Measurements from ENCODE around the gene MFSD6. TPM values are rescaled to one million over a fixed set of nuclear protein-coding genes. Genes with fewer than 3 reads are reported as not detected.
"Not testable (repeated sequence)": the region's sequence is repeated elsewhere in the genome, so short reads cannot be mapped to it uniquely, and the experiment has no call there.

The MFSD6 gene
- total RNA-seq, 1 donor from 2014 or later, result 0.37 TPM

GRCh38 chr2:190490502-190490901 is 82.3 kb downstream of the MFSD6 start:
- H3K4me3 Mint-ChIP-seq, result no peak overlapping the region
- no peaks in the 10 kb centered on the region for H3K27me3 Mint-ChIP-seq (ENCODE audit: insufficient read depth, low read depth)
- Histone ChIP-seq H4K20me1 (ENCODE audit: low read depth) (no peaks in the 10 kb centered on the region), H3K27me3 (no peaks in the 10 kb centered on the region), H3K9me3 (ENCODE audit: low read depth) (no peaks in the 10 kb centered on the region), H3K4me1 (peaks cover 15% of the 10 kb centered on the region), H3K79me2 (ENCODE audit: low read depth) (no peaks in the 10 kb centered on the region), H3F3A (ENCODE audit: low read depth) (no peaks in the 10 kb centered on the region), H3K4me3 (no peak overlapping the region), H3K27ac (no peak overlapping the region), H3K4me2 (no peak overlapping the region), H2AFZ (replicated peaks) (no peak overlapping the region), H3K36me3 (no peaks in the 10 kb centered on the region), H3K9ac (no peak overlapping the region)
- DNase-seq (ENCODE audit: low spot score), result no peak
- H3K27ac Mint-ChIP-seq, result no peak overlapping the region
- TF ChIP-seq EZH2phosphoT487 (IDR thresholded peaks at IDR 0.05) (no peak), EZH2 (IDR thresholded peaks at IDR 0.05) (no peak), CTCF (IDR thresholded peaks at IDR 0.05) (no peak)
- peaks cover 3% of the 10 kb centered on the region for H3K36me3 Mint-ChIP-seq
- peaks cover 18% of the 10 kb centered on the region for H3K4me1 Mint-ChIP-seq
- H3K9me3 Mint-ChIP-seq, result peaks cover 10% of the 10 kb centered on the region

GRCh38 chr2:190493095-190493494 is 84.9 kb downstream of the MFSD6 start:
- no peak overlapping the region for H3K4me2 ChIP-seq
- no peak overlapping the region for H3K9ac ChIP-seq
- peaks cover 10% of the 10 kb centered on the region for H3K9me3 Mint-ChIP-seq
- TF ChIP-seq EZH2phosphoT487 (IDR thresholded peaks at IDR 0.05) (no peak), EZH2 (IDR thresholded peaks at IDR 0.05) (no peak), CTCF (IDR thresholded peaks at IDR 0.05) (no peak)
- no peak overlapping the region for H3K4me3 ChIP-seq
- peaks cover 23% of the 10 kb centered on the region for H3K4me1 Mint-ChIP-seq
- peaks cover 3% of the 10 kb centered on the region for H3K36me3 Mint-ChIP-seq
- H3K27ac ChIP-seq, result no peak overlapping the region
- no peaks in the 10 kb centered on the region for H3K36me3 ChIP-seq
- H3K27ac Mint-ChIP-seq, result no peak overlapping the region
- peaks cover 15% of the 10 kb centered on the region for H3K4me1 ChIP-seq
- no peak for DNase-seq (ENCODE audit: low spot score)
- H3K9me3 ChIP-seq (ENCODE audit: low read depth), result no peaks in the 10 kb centered on the region
- no peaks in the 10 kb centered on the region for H3K27me3 Mint-ChIP-seq (ENCODE audit: insufficient read depth, low read depth)
- no peaks in the 10 kb centered on the region for H4K20me1 ChIP-seq (ENCODE audit: low read depth)
- H3K27me3 ChIP-seq, result no peaks in the 10 kb centered on the region
- H3K4me3 Mint-ChIP-seq, result no peak overlapping the region
- no peak overlapping the region for H2AFZ ChIP-seq (replicated peaks)
- H3K79me2 ChIP-seq (ENCODE audit: low read depth), result no peaks in the 10 kb centered on the region
- no peaks in the 10 kb centered on the region for H3F3A ChIP-seq (ENCODE audit: low read depth)

GRCh38 chr2:190494600-190495227 is 86.6 kb downstream of the MFSD6 start:
- not testable (repeated sequence) for H3F3A ChIP-seq (ENCODE audit: low read depth); H3K27ac Mint-ChIP-seq; H2AFZ ChIP-seq (replicated peaks); H3K27me3 ChIP-seq; H4K20me1 ChIP-seq (ENCODE audit: low read depth); H3K4me1 Mint-ChIP-seq; H3K9ac ChIP-seq; H3K27me3 Mint-ChIP-seq (ENCODE audit: insufficient read depth, low read depth); H3K4me3 Mint-ChIP-seq; H3K4me3 ChIP-seq; H3K36me3 Mint-ChIP-seq; DNase-seq (ENCODE audit: low spot score); H3K4me1 ChIP-seq; H3K9me3 ChIP-seq (ENCODE audit: low read depth); H3K79me2 ChIP-seq (ENCODE audit: low read depth); H3K36me3 ChIP-seq; H3K4me2 ChIP-seq; H3K27ac ChIP-seq
- peaks cover 10% of the 10 kb centered on the region for H3K9me3 Mint-ChIP-seq

- Histone ChIP-seq H3K4me3 (no peak overlapping the region), H3K4me2 (no peak overlapping the region), H3K9me3 (ENCODE audit: low read depth) (no peaks in the 10 kb centered on the region), H4K20me1 (ENCODE audit: low read depth) (no peaks in the 10 kb centered on the region), H3K27me3 (no peaks in the 10 kb centered on the region), H3K36me3 (no peaks in the 10 kb centered on the region), H3K4me1 (peaks cover 2% of the 10 kb centered on the region), H3K79me2 (ENCODE audit: low read depth) (no peaks in the 10 kb centered on the region), H3K9ac (no peak overlapping the region), H3K27ac (no peak overlapping the region), H2AFZ (replicated peaks) (no peak overlapping the region), H3F3A (ENCODE audit: low read depth) (no peaks in the 10 kb centered on the region)
- Mint-ChIP-seq H3K4me1 (peaks cover 10% of the 10 kb centered on the region), H3K27me3 (ENCODE audit: insufficient read depth, low read depth) (no peaks in the 10 kb centered on the region), H3K27ac (no peak overlapping the region), H3K4me3 (no peak overlapping the region), H3K36me3 (no peaks in the 10 kb centered on the region), H3K9me3 (peaks cover 7% of the 10 kb centered on the region)
- no peak for TF ChIP-seq EZH2phosphoT487 (IDR thresholded peaks at IDR 0.05)
- TF ChIP-seq EZH2 (IDR thresholded peaks at IDR 0.05), result no peak
- TF ChIP-seq CTCF (IDR thresholded peaks at IDR 0.05), result no peak
- DNase-seq (ENCODE audit: low spot score), result no peak
Measured at GRCh38 chr2:190497428-190497827, 89.3 kb downstream of the MFSD6 start.
